ENCODE measurements around the gene ACVR1B.

ACVR1B gene

DNA sequence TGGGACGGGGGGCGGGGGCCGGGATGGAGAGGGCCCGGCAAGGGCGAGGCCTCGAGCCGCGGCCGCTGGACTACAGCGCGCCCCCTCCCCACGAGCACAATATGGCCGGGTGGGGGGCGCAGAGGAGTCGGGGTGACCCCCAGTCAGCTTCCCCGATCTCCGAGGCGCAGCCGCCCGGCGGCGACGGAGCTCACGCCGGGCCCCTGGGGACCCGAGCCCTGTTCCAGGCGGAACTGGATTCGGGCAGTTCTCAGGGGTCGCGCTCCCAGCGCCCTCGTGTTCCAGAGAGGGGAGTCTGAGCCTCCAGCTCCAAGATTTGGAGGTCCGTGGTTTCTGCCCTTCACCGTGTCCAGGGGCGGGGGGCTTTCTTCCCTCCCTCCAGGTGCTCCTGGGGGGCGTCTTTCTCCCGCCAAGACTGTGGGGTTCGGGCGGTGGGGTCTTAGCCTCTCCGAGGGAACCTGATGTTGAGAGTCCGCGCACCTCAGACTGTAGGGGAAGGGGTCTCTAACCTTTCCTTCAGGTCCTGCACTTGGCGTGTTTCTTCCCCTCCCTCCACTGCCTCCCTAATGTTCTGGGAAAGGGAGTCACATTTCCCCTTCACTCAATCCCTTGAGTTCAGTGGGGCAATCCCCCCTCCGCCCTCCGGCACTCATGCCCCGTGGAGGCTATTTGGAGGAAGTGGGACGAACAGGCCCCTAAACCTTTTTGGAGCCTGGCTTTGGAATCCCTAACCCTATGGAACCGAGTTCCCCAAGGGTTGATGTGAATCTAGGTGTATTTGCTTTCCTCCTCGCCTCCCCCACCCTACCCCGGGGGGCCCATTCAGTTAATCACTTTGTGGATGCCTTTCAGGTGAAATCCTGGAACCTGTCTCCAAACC is 584 bp downstream of the ACVR1B start:
- TF ChIP-seq POLR2AphosphoS5 (IDR thresholded peaks at IDR 0.05; ENCODE audit: low read depth, low read length) (no peak), SPI1 (IDR thresholded peaks at IDR 0.05; ENCODE audit: low read depth, low read length) (no peak), POLR2A (IDR thresholded peaks at IDR 0.05; ENCODE audit: low read depth, low read length) (no peak), PAX5 (IDR thresholded peaks at IDR 0.05; ENCODE audit: insufficient read depth, low read length, severe bottlenecking) (no peak), TAF1 (IDR thresholded peaks at IDR 0.05; ENCODE audit: low read depth, low read length) (no peak), POU2F2 (IDR thresholded peaks at IDR 0.05; ENCODE audit: low read depth, low read length) (no peak)
- FAIRE-seq (no peak), DNase-seq (ENCODE audit: insufficient read length, low spot score) (no peak)

DNA sequence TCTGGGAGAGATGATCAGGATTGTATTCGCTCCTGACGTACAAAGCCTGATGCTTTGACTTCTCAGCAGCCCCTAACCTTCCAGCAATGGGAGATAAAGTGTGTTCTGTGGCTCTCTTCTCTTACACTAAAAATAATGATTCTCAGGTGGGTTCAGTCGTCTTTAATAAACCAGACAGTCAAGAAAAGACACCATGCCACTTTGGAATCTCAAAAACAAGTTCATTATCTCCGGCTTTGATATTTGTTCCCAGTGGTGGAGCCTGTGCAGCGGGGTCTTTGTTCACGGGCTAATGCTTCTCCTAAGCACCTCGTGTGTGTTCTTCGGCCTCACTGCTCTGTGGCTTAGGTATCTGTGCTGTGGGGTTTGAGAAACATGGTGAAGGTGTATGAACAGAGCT is 1.6 kb downstream of the ACVR1B start:
- DNase-seq (ENCODE audit: insufficient read length, low spot score): no peak
- TF ChIP-seq POU2F2 (IDR thresholded peaks at IDR 0.05; ENCODE audit: low read depth, low read length) (no peak), PAX5 (IDR thresholded peaks at IDR 0.05; ENCODE audit: insufficient read depth, low read length, severe bottlenecking) (no peak), POLR2AphosphoS5 (IDR thresholded peaks at IDR 0.05; ENCODE audit: low read depth, low read length) (no peak), TAF1 (IDR thresholded peaks at IDR 0.05; ENCODE audit: low read depth, low read length) (no peak), SPI1 (IDR thresholded peaks at IDR 0.05; ENCODE audit: low read depth, low read length) (no peak), POLR2A (IDR thresholded peaks at IDR 0.05; ENCODE audit: low read depth, low read length) (no peak)
- no peak for FAIRE-seq

DNA sequence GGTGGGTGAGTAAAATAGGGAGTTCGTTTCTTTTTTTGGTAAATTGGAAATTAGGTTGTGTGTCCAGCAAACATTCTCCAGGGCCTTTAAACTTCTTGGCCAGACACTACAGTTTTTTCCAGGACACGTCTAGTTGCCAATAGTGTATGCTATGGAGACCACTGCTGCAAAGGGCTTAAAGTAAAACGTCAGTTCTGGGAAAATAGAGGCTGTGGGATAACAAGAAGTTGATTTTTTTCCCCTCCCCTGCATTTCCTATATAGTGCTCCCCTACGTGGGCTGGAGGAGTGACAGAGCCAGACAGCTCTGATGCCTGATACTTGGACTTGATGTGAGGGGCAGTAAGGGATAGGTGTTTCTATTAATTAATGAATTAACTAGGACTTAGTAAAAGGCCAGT is 2.4 kb downstream of the ACVR1B start:
- no peak for TF ChIP-seq TAF1 (IDR thresholded peaks at IDR 0.05; ENCODE audit: low read depth, low read length)
- no peak for TF ChIP-seq SPI1 (IDR thresholded peaks at IDR 0.05; ENCODE audit: low read depth, low read length)
- no peak for TF ChIP-seq POLR2AphosphoS5 (IDR thresholded peaks at IDR 0.05; ENCODE audit: low read depth, low read length)
- no peak for TF ChIP-seq POLR2A (IDR thresholded peaks at IDR 0.05; ENCODE audit: low read depth, low read length)
- TF ChIP-seq PAX5 (IDR thresholded peaks at IDR 0.05; ENCODE audit: insufficient read depth, low read length, severe bottlenecking): no peak
- TF ChIP-seq POU2F2 (IDR thresholded peaks at IDR 0.05; ENCODE audit: low read depth, low read length): no peak
- no peak for FAIRE-seq
- DNase-seq (ENCODE audit: insufficient read length, low spot score): no peak

DNA sequence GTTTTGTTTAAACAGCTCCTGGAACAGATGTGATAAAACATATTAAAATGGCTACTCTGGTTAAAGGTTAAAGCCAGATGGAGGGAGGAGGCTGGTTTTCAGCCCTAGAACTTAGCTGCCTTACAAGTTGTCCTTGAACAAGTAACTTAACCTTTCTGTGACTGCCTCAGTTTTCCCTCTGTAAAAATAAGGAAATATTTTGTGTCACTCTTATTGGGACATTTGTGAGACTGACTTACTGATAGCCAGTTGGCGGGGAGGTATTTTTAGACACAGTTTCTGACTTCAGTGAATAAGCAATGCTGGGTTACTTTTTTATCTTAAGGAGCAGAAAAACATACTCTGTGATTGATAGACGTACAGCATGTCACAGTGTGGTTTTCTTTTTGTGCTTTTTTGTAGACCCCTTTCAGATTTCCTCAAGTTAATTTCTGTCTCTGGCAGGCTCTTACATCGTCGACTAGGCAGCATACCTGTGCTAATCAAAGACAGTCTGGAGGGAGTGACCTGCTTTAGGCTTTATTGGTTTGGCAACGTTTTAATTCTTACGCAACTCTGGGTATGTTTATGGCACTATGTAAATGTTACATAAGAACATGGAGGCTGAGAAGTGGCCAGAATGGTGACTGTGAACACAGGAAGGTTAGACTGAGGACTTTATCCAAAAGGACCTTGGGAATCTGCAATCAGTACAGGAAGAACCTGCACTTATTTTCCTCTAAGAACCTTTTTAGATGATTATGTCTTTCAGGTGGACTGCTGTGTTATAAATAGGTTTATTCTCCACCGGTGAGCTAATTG is 3.3 kb downstream of the ACVR1B start:
- DNase-seq (ENCODE audit: insufficient read length, low spot score) (no peak), FAIRE-seq (no peak)
- TF ChIP-seq POLR2AphosphoS5 (IDR thresholded peaks at IDR 0.05; ENCODE audit: low read depth, low read length) (no peak), PAX5 (IDR thresholded peaks at IDR 0.05; ENCODE audit: insufficient read depth, low read length, severe bottlenecking) (no peak), TAF1 (IDR thresholded peaks at IDR 0.05; ENCODE audit: low read depth, low read length) (no peak), SPI1 (IDR thresholded peaks at IDR 0.05; ENCODE audit: low read depth, low read length) (no peak), POU2F2 (IDR thresholded peaks at IDR 0.05; ENCODE audit: low read depth, low read length) (no peak), POLR2A (IDR thresholded peaks at IDR 0.05; ENCODE audit: low read depth, low read length) (no peak)

DNA sequence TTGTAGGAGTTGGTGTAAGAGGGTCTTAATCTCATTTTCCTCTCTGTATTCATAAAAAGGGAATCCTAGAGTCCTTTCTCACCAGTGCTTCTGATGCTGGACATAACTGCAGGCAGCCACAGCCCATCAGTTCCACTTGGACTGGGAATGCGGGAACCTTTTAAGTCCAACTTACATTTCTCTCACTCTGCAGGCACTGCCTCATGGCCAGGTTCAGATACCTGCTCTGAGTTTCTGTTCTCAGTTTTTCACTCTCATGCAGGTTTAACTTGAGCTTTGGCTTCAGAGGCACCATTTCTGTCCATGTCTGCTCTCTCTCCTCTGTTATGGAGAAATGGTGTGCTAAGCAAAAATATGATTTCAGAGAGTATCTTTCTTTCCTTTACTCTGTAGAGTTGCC is 4.2 kb downstream of the ACVR1B start:
- no peak for FAIRE-seq
- TF ChIP-seq SPI1 (IDR thresholded peaks at IDR 0.05; ENCODE audit: low read depth, low read length): peak; percentile 25; the same call in 1 of the 2 replicates
- TF ChIP-seq POLR2A (IDR thresholded peaks at IDR 0.05; ENCODE audit: low read depth, low read length): no peak
- no peak for DNase-seq (ENCODE audit: insufficient read length, low spot score)

DNA sequence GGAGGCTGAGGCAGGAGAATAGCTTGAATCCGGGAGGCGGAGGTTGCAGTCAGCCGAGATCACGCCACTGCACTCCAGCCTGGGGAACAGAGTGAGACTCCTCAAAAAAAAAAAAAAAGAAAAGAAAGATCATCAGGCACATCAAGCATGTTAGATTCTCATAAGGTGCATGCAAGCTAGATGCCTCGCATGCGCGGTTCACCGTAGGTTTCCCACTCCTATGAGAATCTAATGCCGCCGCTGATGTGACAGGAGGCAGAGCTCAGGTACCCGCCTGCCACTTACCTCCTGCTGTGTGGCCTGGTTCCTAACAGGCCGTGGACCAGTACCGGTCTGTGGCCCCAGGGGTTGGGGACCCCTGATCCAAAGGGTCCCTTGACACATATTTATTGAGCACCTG is 7.0 kb downstream of the ACVR1B start:
- FAIRE-seq: no peak

DNA sequence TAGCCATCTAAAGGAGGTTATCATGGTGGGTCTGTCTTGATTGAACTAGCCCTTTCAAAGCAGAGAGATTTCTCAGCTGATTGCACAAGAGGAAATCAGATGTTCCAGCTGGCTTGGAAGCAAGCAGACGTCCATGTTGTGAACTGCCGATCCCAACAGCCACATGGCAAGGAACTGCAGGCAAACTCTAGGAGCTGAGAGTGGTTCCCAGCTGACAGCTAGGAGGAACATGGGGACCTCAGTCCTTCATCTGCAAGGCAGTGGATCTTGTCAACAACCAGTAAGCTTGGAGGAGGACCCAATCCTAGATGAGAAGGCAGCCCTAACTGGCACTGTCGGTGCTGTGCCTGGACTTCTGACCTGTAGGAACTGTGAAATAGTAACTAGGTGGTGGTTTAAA is 7.7 kb downstream of the ACVR1B start:
- FAIRE-seq (no peak), DNase-seq (ENCODE audit: insufficient read length, low spot score) (no peak)

More for the DNA sequence above, 7.0 kb downstream of the ACVR1B start:
- no peak for DNase-seq (ENCODE audit: insufficient read length, low spot score)
- no peak for TF ChIP-seq SPI1 (IDR thresholded peaks at IDR 0.05; ENCODE audit: low read depth, low read length)
- no peak for TF ChIP-seq TAF1 (IDR thresholded peaks at IDR 0.05; ENCODE audit: low read depth, low read length)
- TF ChIP-seq POLR2AphosphoS5 (IDR thresholded peaks at IDR 0.05; ENCODE audit: low read depth, low read length): no peak
- TF ChIP-seq PAX5 (IDR thresholded peaks at IDR 0.05; ENCODE audit: insufficient read depth, low read length, severe bottlenecking): no peak
- TF ChIP-seq POLR2A (IDR thresholded peaks at IDR 0.05; ENCODE audit: low read depth, low read length): no peak
- TF ChIP-seq POU2F2 (IDR thresholded peaks at IDR 0.05; ENCODE audit: low read depth, low read length): no peak

DNA sequence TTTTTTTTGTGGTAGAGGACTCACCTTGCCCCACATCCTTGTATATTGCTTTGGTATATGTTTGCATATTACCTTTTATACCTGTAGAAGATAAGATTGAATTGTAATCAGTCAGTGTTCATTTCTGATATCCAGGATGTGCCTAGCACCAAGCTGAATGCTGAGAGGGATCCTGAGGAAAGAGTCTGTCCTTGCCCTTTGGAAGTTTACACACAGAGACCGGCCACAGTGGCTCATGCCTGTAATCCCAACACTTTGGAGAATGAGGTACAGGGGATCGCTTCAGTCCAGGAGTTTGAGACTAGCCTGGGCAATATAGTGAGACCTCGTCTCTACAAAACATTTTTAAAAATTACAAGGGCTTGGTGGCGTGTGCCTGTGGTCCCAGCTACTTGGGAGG is 8.4 kb downstream of the ACVR1B start:
- no peak for TF ChIP-seq TAF1 (IDR thresholded peaks at IDR 0.05; ENCODE audit: low read depth, low read length)
- DNase-seq (ENCODE audit: insufficient read length, low spot score) (no peak), FAIRE-seq (no peak)

More for the DNA sequence above, 7.7 kb downstream of the ACVR1B start:
- TF ChIP-seq POLR2AphosphoS5 (IDR thresholded peaks at IDR 0.05; ENCODE audit: low read depth, low read length) (no peak), PAX5 (IDR thresholded peaks at IDR 0.05; ENCODE audit: insufficient read depth, low read length, severe bottlenecking) (no peak), TAF1 (IDR thresholded peaks at IDR 0.05; ENCODE audit: low read depth, low read length) (no peak), SPI1 (IDR thresholded peaks at IDR 0.05; ENCODE audit: low read depth, low read length) (no peak), POU2F2 (IDR thresholded peaks at IDR 0.05; ENCODE audit: low read depth, low read length) (no peak)

DNA sequence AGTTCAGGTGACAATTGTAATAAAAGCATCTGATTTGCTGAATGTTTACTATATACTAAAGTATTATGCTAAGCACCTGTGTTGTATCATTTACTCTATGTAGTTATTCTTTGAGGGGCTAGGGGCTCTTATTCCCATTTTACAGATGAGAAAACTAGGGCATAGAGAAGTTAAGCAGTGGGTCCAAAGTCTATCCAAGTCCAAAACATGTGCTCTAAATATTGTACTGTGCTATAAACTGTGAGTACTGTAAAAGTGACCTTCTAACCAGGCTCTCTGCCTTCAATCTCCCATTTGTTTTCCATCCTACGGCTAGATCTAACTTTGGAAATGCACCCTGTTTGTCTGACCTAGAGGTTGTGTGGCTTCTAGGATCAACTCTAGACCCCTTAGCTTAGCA is 9.0 kb downstream of the ACVR1B start:
- DNase-seq (ENCODE audit: insufficient read length, low spot score) (no peak), FAIRE-seq (no peak)
- TF ChIP-seq POLR2AphosphoS5 (IDR thresholded peaks at IDR 0.05; ENCODE audit: low read depth, low read length) (no peak), TAF1 (IDR thresholded peaks at IDR 0.05; ENCODE audit: low read depth, low read length) (no peak), PAX5 (IDR thresholded peaks at IDR 0.05; ENCODE audit: insufficient read depth, low read length, severe bottlenecking) (no peak), POU2F2 (IDR thresholded peaks at IDR 0.05; ENCODE audit: low read depth, low read length) (no peak), POLR2A (IDR thresholded peaks at IDR 0.05; ENCODE audit: low read depth, low read length) (no peak), SPI1 (IDR thresholded peaks at IDR 0.05; ENCODE audit: low read depth, low read length) (no peak)

All from GM12891 (cell line).